HG03521 (cell line): ENCODE measurements around the gene MYBPC2.
"Not testable (repeated sequence)": the region's sequence is repeated elsewhere in the genome, so short reads cannot be mapped to it uniquely, and the experiment has no call there.

Experiments
- ATAC-seq: cut with Tn5 transposase; IDR thresholded peaks from one replicate; pipeline ENCODE4 v1.9.1; 2021; ENCODE audit warnings: mild to moderate bottlenecking, moderate library complexity; ENCODE audit not compliant: unreplicated experiment

The MYBPC2 gene

GRCh38 chr19:50457300-50457699 is 24.6 kb downstream of the MYBPC2 start:
- no peak for ATAC-seq

DNA sequence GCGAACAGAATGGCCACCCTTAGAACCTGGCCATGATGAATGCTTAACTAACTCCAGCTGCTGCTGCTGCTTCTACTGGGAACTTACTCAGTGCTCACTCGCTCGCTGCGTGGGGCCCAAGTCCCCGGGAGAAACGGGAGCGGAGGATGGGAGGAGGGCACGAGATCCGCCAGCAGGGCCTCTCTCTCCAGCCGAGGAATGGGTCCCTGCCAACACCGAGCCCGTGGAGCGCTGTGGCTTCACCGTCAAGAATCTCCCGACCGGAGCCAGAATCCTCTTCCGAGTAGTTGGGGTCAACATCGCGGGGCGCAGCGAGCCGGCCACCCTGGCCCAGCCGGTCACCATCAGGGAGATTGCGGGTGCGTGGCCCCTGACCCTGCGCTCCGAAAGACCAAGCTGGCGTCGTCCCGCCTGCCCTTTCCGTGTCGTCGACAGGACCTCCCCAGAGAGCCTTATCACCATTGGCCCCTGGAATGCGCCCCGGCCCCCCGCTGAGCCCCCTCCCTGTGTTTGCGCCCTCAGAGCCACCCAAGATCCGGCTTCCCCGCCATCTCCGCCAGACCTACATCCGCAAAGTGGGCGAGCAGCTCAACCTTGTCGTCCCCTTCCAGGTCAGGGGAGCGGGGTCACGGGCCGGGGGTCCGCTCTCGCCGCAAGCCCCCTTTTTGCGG is 25.8 kb downstream of the MYBPC2 start:
- ATAC-seq, result no peak

DNA sequence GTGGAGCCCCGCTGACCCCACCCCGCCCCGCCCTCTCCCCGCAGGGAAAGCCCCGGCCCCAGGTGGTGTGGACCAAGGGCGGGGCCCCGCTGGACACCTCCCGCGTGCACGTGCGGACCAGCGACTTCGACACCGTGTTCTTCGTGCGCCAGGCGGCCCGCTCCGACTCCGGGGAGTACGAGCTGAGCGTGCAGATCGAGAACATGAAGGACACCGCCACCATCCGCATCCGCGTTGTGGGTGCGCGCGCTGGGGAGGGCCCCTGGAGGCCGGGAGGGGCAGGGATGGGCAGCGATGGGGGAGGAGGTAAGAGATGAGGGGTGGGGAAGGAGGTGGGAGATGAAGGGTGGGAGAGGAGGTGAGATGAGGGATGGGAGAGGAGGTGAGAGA is 26.4 kb downstream of the MYBPC2 start:
- ATAC-seq, result no peak

DNA sequence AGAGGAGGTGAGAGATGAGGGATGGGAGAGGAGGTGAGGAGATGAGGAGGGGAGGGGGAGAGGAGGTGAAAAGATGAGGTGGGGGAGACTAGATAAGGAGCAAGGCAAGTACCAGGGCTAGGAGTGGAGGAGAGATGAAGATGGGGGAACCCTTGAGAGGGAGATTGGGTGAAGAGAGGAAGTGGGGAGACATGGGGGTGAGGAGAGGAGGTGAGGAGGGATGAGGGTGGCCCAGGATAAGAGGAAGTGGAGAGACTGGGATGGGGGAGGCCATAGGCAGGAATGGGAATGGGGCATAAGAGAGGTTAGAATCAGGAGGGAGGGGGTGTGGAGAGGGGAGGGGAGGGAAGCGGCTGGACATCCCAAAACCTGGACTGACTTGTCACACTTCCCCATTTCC is 26.9 kb downstream of the MYBPC2 start:
- ATAC-seq, result no peak

DNA sequence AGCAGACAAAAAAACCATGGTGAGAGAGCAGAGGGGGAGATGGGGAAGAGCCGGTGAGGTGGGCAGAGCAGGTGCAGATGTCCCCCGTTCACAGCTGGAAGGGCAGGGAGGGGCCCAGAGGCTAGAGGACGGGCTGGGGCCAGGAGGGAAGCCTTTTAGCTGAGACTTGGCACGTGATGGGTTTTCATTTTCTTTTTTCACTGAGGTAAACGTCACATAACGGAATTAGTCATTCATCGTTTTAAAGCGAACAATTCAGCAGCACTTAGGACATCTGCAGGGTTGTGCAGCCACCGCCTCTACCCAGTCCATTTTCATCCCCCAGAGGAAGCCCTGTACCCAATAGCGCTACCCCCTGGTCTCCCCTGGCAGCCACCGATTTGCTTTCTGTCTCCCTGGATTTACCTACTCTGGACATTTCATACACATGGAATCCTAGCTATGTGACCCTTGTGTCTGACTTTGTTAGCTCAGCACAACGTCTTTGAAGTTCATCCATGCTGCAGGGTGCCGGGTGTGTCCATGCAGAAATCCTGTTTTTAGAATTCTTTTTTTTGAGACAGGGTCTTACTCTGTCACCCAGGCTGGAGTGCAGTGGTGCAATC is 27.6 kb downstream of the MYBPC2 start:
- ATAC-seq, result peak; percentile 47

- no peak for ATAC-seq
These were observed 28.6 kb downstream of the MYBPC2 start for GRCh38 chr19:50461066-50461875.

DNA sequence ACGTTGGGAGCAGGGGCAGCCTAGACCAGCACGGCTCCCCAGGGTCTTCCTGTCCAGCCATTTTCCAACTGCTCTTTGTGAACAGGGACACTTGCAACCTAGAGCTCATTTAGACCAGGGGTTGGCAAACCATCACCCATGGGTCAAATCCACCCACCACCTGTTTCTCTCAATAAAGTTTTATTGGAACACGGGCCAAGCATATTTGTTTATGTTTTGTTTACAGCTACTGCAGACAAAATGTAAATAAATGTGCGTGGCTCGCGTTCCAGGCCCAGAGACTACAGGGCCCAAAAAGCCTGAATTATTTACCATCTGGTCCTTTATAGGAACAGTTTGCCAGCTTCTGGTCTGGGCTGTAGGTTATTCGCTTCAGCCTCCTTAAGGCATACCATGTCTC is 30.3 kb downstream of the MYBPC2 start:
- no peak for ATAC-seq

DNA sequence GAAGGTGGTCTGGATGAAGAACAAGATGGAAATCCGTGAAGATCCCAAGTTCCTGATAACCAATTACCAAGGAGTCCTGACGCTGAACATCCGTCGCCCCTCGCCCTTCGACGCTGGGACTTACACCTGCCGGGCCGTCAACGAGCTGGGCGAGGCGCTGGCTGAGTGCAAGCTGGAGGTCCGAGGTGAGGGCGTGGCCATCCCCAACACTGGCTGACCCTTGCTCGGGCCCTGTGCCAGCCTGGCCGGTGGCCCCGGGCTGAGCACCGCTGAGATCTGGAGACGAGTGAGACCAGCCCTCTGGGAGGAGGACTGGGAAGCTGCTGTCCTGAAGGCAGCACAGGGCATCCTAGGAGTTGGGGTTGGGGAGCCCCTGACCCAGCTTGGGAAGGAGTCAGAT is 31.7 kb downstream of the MYBPC2 start:
- no peak for ATAC-seq

- ATAC-seq, result no peak
These were observed 32.3 kb downstream of the MYBPC2 start for GRCh38 chr19:50465000-50465399.

DNA sequence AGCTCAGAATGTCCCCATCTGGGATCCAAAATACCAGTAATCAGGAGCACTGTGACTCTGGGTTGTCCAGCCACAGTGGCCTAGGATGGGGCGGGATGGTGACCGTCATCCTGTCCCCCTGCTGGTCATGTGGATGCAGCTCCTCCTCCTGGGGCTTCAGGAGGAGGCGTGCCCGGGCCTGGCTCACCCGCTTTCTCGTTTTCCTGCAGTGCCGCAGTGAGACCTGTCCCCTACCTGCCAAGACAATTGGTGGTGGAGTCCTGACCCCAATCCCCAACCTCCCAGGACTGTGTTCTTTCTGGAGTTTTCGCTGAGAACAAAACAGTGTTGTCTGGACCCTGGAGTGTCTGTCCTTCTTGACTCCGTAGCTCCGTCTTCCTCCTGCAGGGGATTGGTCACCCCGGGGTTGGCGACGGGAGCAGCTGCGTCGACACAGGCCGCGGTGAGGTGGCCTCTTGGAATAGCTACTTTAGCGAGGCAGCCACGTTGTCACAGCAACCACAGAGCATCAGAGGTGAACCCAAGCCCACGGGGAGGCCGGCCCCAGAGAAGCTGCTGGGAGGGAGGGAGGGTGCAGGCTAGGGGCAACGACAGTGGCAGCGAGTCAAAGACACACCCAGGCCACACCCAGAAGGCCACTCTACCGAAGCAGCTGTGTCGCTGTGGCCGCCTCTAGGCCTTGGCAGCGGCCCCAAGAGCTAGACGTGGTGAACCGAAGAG is 33.5 kb downstream of the MYBPC2 start:
- no peak for ATAC-seq

- ATAC-seq, result no peak
These were observed 34.0 kb downstream of the MYBPC2 start for GRCh38 chr19:50466706-50467039.

DNA sequence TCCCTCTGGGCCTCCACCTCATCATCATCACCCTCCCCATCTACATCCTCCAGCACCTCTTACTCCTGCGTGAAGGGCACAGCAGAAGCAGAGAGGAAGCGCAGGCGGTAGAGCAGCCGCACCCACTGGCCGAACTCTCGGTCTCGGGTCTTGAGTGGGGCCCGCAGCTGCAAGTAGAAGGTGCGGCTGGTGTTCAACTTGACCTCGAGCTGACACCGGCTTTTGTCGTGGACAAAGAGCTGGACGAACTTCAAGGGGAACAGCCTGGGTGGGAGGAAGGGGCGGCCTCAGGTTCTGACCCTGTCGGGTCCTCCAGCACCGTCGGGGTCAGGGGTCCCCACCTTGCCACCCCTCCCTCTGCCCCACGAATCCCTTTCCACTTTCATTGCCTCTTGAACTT is 34.9 kb downstream of the MYBPC2 start:
- no peak for ATAC-seq

DNA sequence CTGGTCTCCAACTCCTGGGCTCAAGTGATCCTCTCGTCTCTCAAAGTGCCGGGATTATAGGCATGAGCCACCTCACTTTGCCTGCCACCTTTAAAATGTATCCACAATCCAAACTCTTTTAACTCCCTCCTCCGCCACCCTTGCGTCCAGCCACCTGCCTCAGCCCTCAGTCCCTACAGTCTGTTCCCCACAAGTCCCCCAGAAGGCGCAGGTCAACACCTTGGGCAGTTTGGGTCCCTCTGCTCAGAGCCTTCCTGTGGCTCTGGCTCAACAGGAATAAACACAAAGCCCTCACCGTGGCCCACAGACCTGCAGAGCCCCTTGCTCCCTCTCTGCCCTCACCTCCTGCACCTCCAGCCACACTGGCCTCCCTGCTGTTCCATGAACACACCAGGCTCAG is 36.1 kb downstream of the MYBPC2 start:
- no peak for ATAC-seq

- not testable (repeated sequence) for ATAC-seq
These were observed 40.6 kb downstream of the MYBPC2 start for GRCh38 chr19:50473336-50473735.

- no peak for ATAC-seq
These were observed 42.4 kb downstream of the MYBPC2 start for GRCh38 chr19:50475101-50475568.

- ATAC-seq, result no peak
These were observed 43.1 kb downstream of the MYBPC2 start for GRCh38 chr19:50475736-50476223.

DNA sequence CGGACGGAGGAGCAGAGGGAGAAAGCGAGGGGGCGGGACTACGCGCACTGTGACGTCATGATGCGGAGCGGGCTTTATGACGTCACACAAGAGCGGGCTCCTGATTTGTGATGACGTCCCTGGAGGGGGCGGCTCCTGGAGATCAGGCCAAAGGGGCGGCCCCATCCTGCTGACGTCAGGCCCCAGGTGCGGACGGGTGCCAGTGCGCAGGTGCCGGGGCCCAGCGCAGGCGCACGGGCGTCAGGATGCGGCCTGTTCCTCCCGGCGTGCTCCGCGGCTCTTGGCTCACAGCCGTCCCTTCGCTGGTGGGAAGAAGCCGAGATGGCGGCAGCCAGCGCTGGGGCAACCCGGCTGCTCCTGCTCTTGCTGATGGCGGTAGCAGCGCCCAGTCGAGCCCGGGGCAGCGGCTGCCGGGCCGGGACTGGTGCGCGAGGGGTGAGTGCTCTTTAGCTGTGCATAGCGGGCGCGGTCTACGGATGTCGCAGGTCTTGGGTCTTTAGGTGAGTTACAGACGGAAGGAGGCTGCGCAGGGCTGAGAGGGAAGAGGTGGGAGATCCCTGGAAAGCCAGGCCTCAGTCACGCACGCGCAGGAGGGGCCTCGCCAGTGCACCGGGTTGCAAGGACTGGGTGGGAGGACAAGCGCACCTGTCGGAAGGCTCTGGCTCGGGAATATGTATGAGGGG is 43.7 kb downstream of the MYBPC2 start, which contains the start of the genes EMC10 and GARIN5A:
EMC10 (plus strand) TSS at position 284 of the 683 bp plus-strand sequence; CDS start at position 322, 38 bp downstream.
GARIN5A (minus strand) TSS at position 625 of the 683 bp plus-strand sequence; CDS start at position 165, 460 bp downstream.
- peak; percentile 81 for ATAC-seq

GRCh38 chr19:50476907-50477238 is 44.2 kb downstream of the MYBPC2 start:
- ATAC-seq, result no peak

GRCh38 chr19:50477751-50478515 is 45.2 kb downstream of the MYBPC2 start:
- no peak for ATAC-seq
